SK-N-SH (cell line): ENCODE results near the gene LRRC3B. TPM values are rescaled to one million over a fixed set of nuclear protein-coding genes. Genes with fewer than 3 reads are reported as not detected.

Experiments
- CTCF ChIA-PET: fragments of 300-600, 350-600 bp; formaldehyde crosslinking; extraction: SDS; loops from one replicate; lab custom pipeline; 2021; lab: Yijun Ruan, JAX
- POLR2A ChIA-PET: fragments of 350-600 bp; sonication (Branson Sonifier 250); formaldehyde crosslinking; extraction: SDS; loops from one replicate; lab custom pipeline; 2020; ENCODE audit warnings: antibody characterized with exemption, inconsistent platforms; lab: Yijun Ruan, JAX
- DNase-seq: peaks from one replicate; pipeline ENCODE4 v3.0.0; 2012
- H2AFZ ChIP-seq: fragments of 200-600 bp; sonication (generic); 2 replicates; pipeline ENCODE4 v1.8.1; 2016; ENCODE audit warnings: antibody characterized with exemption, mild to moderate bottlenecking, low read depth
- H3F3A ChIP-seq: fragments of 200-600 bp; sonication (generic); replicated peaks from 2 replicates; pipeline ENCODE3; 2016; ENCODE audit warnings: antibody characterized with exemption, mild to moderate bottlenecking; ENCODE audit not compliant: insufficient read depth
- H3K27ac ChIP-seq, 2 experiments: fragments of 200-500 bp in 1 of 2; fragments of 200-600 bp in 1 of 2; sonication (Bioruptor generic) in 1 of 2; sonication (generic), shearing (Covaris generic) in 1 of 2; 2 replicates each; pipeline versions ENCODE4 v1.5.1 to v1.6.1; 2014 to 2016; ENCODE audit warnings: low read depth in 2 of 2, inconsistent platforms in 1 of 2, low read length in 1 of 2, mild to moderate bottlenecking in 1 of 2, mixed read lengths in 1 of 2
- H3K27me3 ChIP-seq: fragments of 200-600 bp; sonication (generic), shearing (Covaris generic); 2 replicates; pipeline ENCODE4 v1.6.1; 2016; ENCODE audit warnings: mixed run types; ENCODE audit not compliant: insufficient read depth
- H3K36me3 ChIP-seq, 2 experiments: fragments of 200-500 bp in 1 of 2; fragments of 200-600 bp in 1 of 2; sonication (Bioruptor generic) in 1 of 2; sonication (generic) in 1 of 2; replicated peaks in 1 of 2; 2 replicates each; pipeline versions ENCODE3 to v1.5.1; 2014 to 2016; ENCODE audit warnings: low read length in 1 of 2, mild to moderate bottlenecking in 1 of 2; ENCODE audit not compliant: insufficient read depth in 2 of 2, control insufficient read depth in 1 of 2
- H3K4me1 ChIP-seq, 2 experiments: fragments of 200-500 bp in 1 of 2; fragments of 200-600 bp in 1 of 2; sonication (Bioruptor generic) in 1 of 2; sonication (generic), shearing (Covaris generic) in 1 of 2; 2 replicates each; pipeline versions ENCODE4 v1.5.1 to v1.6.1; 2014 to 2016; ENCODE audit warnings: low read depth in 1 of 2, low read length in 1 of 2, mixed run types in 1 of 2; ENCODE audit not compliant: insufficient read depth in 2 of 2, control insufficient read depth in 1 of 2
- H3K4me2 ChIP-seq: fragments of 200-600 bp; sonication (generic), shearing (Covaris generic); 2 replicates; pipeline ENCODE4 v1.6.1; 2017; ENCODE audit warnings: mixed run types
- H3K4me3 ChIP-seq, 2 experiments: fragments of 200-500 bp in 1 of 2; fragments of 200-600 bp in 1 of 2; sonication (Bioruptor generic) in 1 of 2; sonication (generic), shearing (Covaris generic) in 1 of 2; 2 replicates each; pipeline versions ENCODE4 v1.5.1 to v1.8.1; 2014 to 2016; ENCODE audit warnings: low read depth in 2 of 2, inconsistent platforms in 1 of 2, low read length in 1 of 2, mild to moderate bottlenecking in 1 of 2, mixed read lengths in 1 of 2, moderate library complexity in 1 of 2
- H3K79me2 ChIP-seq: fragments of 200-600 bp; sonication (generic); 2 replicates; pipeline ENCODE4 v1.8.1; 2017; ENCODE audit warnings: mild to moderate bottlenecking; ENCODE audit not compliant: insufficient read depth
- H3K9ac ChIP-seq: fragments of 200-600 bp; sonication (generic); 2 replicates; pipeline ENCODE4 v1.6.1; 2017; ENCODE audit warnings: mixed run types
- H3K9me2 ChIP-seq: fragments of 200-600 bp; sonication (generic); 2 replicates; pipeline ENCODE4 v1.6.1; 2017; ENCODE audit warnings: mixed run types
- H3K9me3 ChIP-seq: fragments of 200-600 bp; sonication (generic); 2 replicates; pipeline ENCODE4 v1.6.1; 2017; ENCODE audit warnings: mixed run types, mild to moderate bottlenecking, moderate library complexity
- H4K20me1 ChIP-seq: fragments of 200-600 bp; sonication (generic); 2 replicates; pipeline ENCODE4 v1.6.1; 2017; ENCODE audit warnings: mild to moderate bottlenecking, mixed run types; ENCODE audit not compliant: insufficient read depth
- CHD2 ChIP-seq: fragments of 150-350 bp; IDR thresholded peaks from 2 replicates; pipeline ENCODE4 v1.6.1; 2018; ENCODE audit warnings: low read length; ENCODE audit not compliant: partially characterized antibody
- FOSL2 ChIP-seq: IDR thresholded peaks from 2 replicates; pipeline ENCODE4 v1.4.0; 2012; ENCODE audit warnings: low read depth, mild to moderate bottlenecking, moderate library complexity, borderline replicate concordance
- FOXJ3 ChIP-seq: sonication (generic); formaldehyde crosslinking; IDR thresholded peaks from 2 replicates; pipeline ENCODE4 v1.5.1; 2020; ENCODE audit warnings: mild to moderate bottlenecking, missing genetic modification reagents
- GABPA ChIP-seq: IDR thresholded peaks from 2 replicates; pipeline ENCODE4 v1.4.0; 2012; ENCODE audit warnings: low read depth, mild to moderate bottlenecking
- MAX ChIP-seq: IDR thresholded peaks from 2 replicates; pipeline ENCODE4 v1.4.0; 2012; ENCODE audit warnings: low read depth
- MEF2A ChIP-seq: IDR thresholded peaks from 2 replicates; pipeline ENCODE4 v1.4.0; 2012; ENCODE audit warnings: low read depth, borderline replicate concordance
- NFIC ChIP-seq: IDR thresholded peaks from 2 replicates; pipeline ENCODE4 v1.4.0; 2012; ENCODE audit warnings: borderline replicate concordance
- NRF1 ChIP-seq: IDR thresholded peaks from 2 replicates; pipeline ENCODE4 v1.6.1; 2012; ENCODE audit warnings: low read depth, mild to moderate bottlenecking, low read length
- POLR2AphosphoS5 ChIP-seq: IDR thresholded peaks from 2 replicates; pipeline ENCODE4 v1.6.1; 2012; ENCODE audit warnings: low read depth, low read length
- RCOR1 ChIP-seq: fragments of 150-350 bp; IDR thresholded peaks from 2 replicates; pipeline ENCODE4 v1.6.1; 2017; ENCODE audit warnings: antibody characterized with exemption, low read length
- RFX5 ChIP-seq: IDR thresholded peaks from 2 replicates; pipeline ENCODE4 v1.6.1; 2012; ENCODE audit warnings: mild to moderate bottlenecking, improper control_type of control experiment, low read length
- RXRA ChIP-seq: IDR thresholded peaks from 2 replicates; pipeline ENCODE4 v1.4.0; 2012; ENCODE audit warnings: low read depth, mild to moderate bottlenecking, borderline replicate concordance
- SIN3A ChIP-seq: IDR thresholded peaks from 2 replicates; pipeline ENCODE4 v1.6.1; 2012; ENCODE audit warnings: low read depth, mild to moderate bottlenecking, low read length, moderate library complexity, borderline replicate concordance
- SMC3 ChIP-seq: IDR thresholded peaks from 2 replicates; pipeline ENCODE4 v1.6.1; 2012; ENCODE audit warnings: low read depth, low read length, improper control_type of control experiment
- WGBS: methylation state at CpG from one replicate; pipeline ENCODE4 v1.1.6; 2017; ENCODE audit warnings: low lambda C conversion rate; 5-methylcytosine and 5-hydroxymethylcytosine counted together
- polyA plus RNA-seq, 3 experiments: library from polyadenylated mRNA; depleted of rRNA; stranded (reverse); fragments of >200 nt; gene quantifications; 2 replicates each; pipeline ENCODE4 v1.2.3, GENCODE V29; 2012
- TF ChIP-seq, protein P1 (sequence below): fragments of 150-350 bp; IDR thresholded peaks from 2 replicates; pipeline ENCODE4 v1.6.1; 2017; ENCODE audit warnings: antibody characterized with exemption, low read length, low read depth, borderline replicate concordance
- TF ChIP-seq, protein P2 (sequence below): IDR thresholded peaks from 2 replicates; pipeline ENCODE4; 2012
- TF ChIP-seq, protein P3 (sequence below): IDR thresholded peaks from 2 replicates; pipeline ENCODE4 v1.4.0; 2012; ENCODE audit warnings: low read depth, borderline replicate concordance

The LRRC3B gene
- polyA plus RNA-seq, 1 of the 3 experiments (the other 2 are of a cell fraction), result not detected

DNA sequence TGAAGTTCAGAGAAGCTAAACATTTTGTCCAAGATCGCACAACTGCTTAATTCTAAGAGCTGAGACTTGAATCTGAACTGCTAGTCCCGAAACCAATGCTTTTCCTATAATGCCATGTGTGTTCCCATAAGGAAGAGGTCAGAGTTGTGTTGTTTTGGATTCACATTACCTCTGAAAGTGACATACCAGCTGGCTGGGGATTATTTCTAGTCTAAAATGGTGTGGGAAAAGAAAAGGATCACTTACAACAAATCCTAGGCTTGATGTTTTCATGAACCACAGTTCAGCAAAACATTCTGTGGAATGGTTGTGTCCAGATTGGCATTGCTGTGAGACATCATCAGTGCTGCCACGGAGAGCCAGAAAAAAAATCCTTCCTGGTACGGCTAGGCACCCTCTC lies 35.0 kb upstream of the LRRC3B start:
- CTCF ChIA-PET, result no interaction called here
- Histone ChIP-seq H3K27me3 (no peaks in the 10 kb centered on the region), H3K4me1 (no peaks in the 10 kb centered on the region), H3K4me2 (no peak overlapping the region), H3K9me2 (no peaks in the 10 kb centered on the region), H2AFZ (no peak overlapping the region), H4K20me1 (no peaks in the 10 kb centered on the region), H3K79me2 (no peaks in the 10 kb centered on the region), H3K4me3 (no peak overlapping the region), H3K36me3 (no peaks in the 10 kb centered on the region), H3K9me3 (no peaks in the 10 kb centered on the region), H3K9ac (no peak overlapping the region), H3K27ac (no peak overlapping the region), H3F3A (no peaks in the 10 kb centered on the region)
- WGBS, result 14% methylated on average over 4 of the region's 4 CpGs
- TF ChIP-seq POLR2AphosphoS5, result no peak
- TF ChIP-seq RCOR1, result no peak
- TF ChIP-seq NRF1, result no peak
- no peak for TF ChIP-seq RFX5
- no peak for TF ChIP-seq SIN3A
- TF ChIP-seq CHD2, result no peak
- TF ChIP-seq RXRA, result no peak
- TF ChIP-seq FOXJ3 (CRISPR knock-in tag), result no peak
- no peak for TF ChIP-seq MAX
- TF ChIP-seq, protein P1, sequence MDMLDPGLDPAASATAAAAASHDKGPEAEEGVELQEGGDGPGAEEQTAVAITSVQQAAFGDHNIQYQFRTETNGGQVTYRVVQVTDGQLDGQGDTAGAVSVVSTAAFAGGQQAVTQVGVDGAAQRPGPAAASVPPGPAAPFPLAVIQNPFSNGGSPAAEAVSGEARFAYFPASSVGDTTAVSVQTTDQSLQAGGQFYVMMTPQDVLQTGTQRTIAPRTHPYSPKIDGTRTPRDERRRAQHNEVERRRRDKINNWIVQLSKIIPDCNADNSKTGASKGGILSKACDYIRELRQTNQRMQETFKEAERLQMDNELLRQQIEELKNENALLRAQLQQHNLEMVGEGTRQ, result no peak
- no peak for TF ChIP-seq GABPA
- no peak for TF ChIP-seq SMC3
- TF ChIP-seq FOSL2, result no peak
- no peak for TF ChIP-seq MEF2A
- no peak for TF ChIP-seq NFIC
- TF ChIP-seq, protein P2, sequence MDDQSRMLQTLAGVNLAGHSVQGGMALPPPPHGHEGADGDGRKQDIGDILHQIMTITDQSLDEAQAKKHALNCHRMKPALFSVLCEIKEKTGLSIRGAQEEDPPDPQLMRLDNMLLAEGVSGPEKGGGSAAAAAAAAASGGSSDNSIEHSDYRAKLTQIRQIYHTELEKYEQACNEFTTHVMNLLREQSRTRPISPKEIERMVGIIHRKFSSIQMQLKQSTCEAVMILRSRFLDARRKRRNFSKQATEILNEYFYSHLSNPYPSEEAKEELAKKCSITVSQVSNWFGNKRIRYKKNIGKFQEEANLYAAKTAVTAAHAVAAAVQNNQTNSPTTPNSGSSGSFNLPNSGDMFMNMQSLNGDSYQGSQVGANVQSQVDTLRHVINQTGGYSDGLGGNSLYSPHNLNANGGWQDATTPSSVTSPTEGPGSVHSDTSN, result no peak
- TF ChIP-seq, protein P3, sequence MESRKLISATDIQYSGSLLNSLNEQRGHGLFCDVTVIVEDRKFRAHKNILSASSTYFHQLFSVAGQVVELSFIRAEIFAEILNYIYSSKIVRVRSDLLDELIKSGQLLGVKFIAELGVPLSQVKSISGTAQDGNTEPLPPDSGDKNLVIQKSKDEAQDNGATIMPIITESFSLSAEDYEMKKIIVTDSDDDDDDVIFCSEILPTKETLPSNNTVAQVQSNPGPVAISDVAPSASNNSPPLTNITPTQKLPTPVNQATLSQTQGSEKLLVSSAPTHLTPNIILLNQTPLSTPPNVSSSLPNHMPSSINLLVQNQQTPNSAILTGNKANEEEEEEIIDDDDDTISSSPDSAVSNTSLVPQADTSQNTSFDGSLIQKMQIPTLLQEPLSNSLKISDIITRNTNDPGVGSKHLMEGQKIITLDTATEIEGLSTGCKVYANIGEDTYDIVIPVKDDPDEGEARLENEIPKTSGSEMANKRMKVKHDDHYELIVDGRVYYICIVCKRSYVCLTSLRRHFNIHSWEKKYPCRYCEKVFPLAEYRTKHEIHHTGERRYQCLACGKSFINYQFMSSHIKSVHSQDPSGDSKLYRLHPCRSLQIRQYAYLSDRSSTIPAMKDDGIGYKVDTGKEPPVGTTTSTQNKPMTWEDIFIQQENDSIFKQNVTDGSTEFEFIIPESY, result no peak
- POLR2A ChIA-PET, result no interaction called here
- DNase-seq, result no peak
